HG03354 (cell line): ENCODE data around the gene LIPH.
"Not testable (repeated sequence)": the region's sequence is repeated elsewhere in the genome, so short reads cannot be mapped to it uniquely, and the experiment has no call there.

Experiments
- ATAC-seq: cut with Tn5 transposase; IDR thresholded peaks from one replicate; pipeline ENCODE4 v1.9.1; 2021; ENCODE audit warnings: mild to moderate bottlenecking; ENCODE audit not compliant: unreplicated experiment, poor library complexity, severe bottlenecking

The LIPH gene

GRCh38 chr3:185498503-185499396 lies 53.6 kb downstream of the LIPH start, which contains the start of gene TMEM41A:
Gene TMEM41A, minus strand, starts transcription at chr3:185499035. Its CDS starts 74 bp downstream, at chr3:185498961.
- peak; percentile 97 for ATAC-seq

DNA sequence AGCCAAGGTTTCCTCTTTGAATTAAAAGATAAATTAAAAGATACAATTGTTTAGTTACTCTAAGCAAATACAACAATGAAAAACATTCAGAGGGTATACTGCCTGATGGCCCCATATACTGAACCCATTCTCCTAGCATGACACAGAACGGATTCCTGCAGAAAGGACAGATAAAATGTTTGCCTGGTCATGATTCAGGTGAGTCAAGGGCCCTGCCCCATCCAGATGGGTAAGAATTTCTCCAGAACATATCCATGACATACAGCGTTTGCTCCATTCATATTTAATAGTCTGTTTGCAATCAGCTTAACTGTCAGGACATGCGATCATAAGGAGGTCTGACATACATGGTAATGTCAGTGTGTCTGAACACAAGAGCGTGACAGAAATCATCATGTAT lies 62.1 kb downstream of the LIPH start:
- no peak for ATAC-seq

- no peak for ATAC-seq
Measured at GRCh38 chr3:185489462-185489861, 62.9 kb downstream of the LIPH start.

GRCh38 chr3:185488465-185488864 lies 63.9 kb downstream of the LIPH start:
- ATAC-seq = no peak

- no peak for ATAC-seq
Measured at GRCh38 chr3:185486394-185486793, 66.0 kb downstream of the LIPH start.

DNA sequence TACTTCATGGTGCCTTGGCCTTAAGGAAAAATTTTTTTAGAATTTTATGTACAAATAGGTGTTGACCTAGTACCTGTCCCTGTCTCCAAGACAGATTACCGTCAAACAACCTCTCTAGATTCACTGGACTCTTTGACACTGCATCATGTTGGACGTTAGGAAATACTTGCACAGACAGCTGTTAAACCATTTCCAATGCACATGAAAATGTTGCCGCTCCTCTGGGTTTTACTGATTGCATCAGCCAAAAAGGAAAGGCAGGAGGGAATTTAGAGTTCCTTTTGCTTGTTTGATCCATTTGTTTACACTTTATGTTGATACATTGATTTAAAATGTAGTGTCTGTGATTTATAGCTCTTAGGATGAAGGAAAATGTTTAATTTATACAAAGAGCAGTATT lies 68.1 kb downstream of the LIPH start:
- ATAC-seq = no peak

- no peak for ATAC-seq
Measured at GRCh38 chr3:185479373-185479945, 72.9 kb downstream of the LIPH start.

DNA sequence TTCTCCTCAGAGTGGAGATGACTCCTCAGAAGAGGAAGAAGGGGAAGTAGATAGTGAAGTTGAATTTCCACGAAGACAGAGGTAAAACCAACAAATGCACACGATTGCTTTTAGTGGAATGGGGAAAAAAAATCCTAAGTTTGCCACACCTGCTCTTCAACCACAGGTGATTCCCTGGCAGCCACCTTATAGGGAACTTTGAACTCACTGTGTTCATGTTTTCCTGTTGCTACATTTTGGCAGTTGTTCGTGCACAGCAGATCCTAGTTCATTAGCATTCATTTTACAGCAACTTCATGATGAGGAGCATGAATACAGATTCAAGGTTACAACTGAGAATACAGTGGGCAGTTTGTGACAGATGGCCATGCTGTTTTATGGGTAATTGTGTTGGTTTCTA lies 75.1 kb downstream of the LIPH start:
- no peak for ATAC-seq

DNA sequence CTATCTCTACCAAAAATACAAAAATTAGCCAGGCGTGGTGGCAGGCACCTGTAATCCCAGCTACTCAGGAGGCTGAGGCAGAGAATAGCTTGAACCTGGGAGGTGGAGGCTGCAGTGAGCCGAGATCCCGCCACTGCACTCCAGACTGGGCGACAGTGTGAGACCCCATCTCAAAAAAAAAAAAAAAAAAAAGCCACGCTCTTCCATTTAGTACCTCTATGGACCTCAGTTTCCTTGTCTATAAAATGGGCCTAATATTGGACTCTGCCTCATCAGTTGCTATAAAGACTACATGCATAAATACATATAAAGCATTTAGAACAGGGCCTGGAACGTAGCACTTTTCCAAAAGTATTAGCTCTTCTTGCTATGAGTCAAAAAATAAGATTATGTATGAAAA lies 77.5 kb downstream of the LIPH start:
- not testable (repeated sequence) for ATAC-seq

GRCh38 chr3:185473290-185473815 lies 79.0 kb downstream of the LIPH start:
- ATAC-seq = no peak

- no peak for ATAC-seq
Measured at GRCh38 chr3:185470323-185470722, 82.1 kb downstream of the LIPH start.

DNA sequence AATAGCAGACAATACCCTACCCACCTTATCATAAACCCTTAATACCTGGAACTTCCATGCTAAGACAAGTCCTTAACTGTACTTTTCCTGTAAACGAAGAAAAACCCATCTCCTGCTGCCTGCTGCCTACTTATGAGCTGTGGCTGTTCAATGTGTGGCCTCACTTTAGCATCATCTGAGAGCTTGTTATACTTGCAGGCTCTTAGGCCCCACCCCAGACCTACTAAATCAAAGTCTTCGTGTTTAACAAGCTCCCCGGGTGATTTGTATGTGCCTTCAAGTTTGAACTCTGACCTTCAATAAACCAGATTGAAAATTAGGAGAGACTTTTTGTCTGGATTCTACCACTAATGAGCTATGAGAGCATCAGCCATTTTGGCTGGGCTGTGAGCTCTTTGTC lies 82.8 kb downstream of the LIPH start:
- no peak for ATAC-seq

DNA sequence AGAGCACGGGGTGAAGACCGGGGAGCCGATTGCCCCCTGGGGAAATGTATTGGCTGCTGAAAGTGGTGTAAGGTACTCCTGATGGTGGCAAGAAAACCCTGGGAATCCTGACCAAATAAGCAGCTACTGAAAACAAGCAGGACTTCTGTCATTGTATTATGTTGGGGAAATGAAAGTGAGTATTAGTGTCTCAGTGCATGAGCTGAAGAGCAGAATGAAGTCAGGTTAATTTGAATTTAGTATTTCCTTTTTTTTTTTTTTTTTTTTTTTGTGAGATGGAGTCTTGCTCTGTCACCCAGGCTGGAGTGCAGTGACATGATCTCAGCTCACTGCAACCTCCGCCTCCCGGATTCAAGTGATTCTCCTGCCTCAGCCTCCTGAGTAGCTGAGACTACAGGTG lies 86.3 kb downstream of the LIPH start:
- ATAC-seq = not testable (repeated sequence)

DNA sequence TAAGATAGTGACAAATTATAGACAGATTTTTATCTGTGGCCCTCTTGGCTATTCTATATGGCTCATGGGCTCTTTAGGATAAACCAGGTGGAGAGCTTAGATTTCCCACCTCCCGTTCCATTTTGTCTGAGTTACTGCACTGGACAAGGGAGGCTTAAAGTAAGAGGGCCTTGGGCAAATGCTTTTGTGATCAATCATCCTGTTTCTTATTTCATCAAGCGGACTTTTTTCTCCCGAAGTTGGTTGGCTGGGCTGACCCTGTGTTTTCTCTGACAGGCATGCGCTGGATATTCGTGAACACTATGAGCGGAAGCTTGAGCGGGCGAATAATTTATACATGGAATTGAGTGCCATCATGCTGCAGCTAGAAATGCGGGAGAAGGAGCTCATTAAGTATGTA lies 86.9 kb downstream of the LIPH start:
- ATAC-seq = no peak

- no peak for ATAC-seq
Measured at GRCh38 chr3:185460719-185461350, 91.6 kb downstream of the LIPH start.

- no peak for ATAC-seq
Measured at GRCh38 chr3:185460309-185460708, 92.1 kb downstream of the LIPH start.

DNA sequence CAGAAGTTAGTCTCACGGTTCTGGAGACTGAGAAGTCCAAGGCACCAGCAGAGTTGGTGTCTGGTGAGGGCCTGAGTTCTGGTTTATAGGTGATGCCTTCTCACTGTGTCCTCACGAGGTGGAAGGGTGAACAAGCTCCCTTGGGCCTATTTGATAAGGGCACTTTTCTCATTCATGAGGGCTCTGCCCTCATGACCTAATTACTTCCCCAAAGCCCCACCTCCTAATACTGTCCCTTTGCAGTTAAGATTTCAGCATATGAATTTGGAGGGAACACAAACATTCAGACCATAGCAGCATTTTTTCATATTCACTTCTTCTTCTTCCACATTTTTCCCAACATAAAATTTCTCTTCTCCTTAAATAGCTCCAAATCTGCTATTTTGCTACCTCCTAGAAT lies 95.0 kb downstream of the LIPH start:
- ATAC-seq = no peak
